AG10803 (cell line): Measurements from ENCODE around the gene SORL1.

Source experiments
- DNase-seq: peaks from one replicate; pipeline ENCODE4 v3.0.0; 2010; ENCODE audit warnings: low read depth
- H3K4me3 ChIP-seq: 2 replicates; pipeline ENCODE4 v1.5.1; 2011; ENCODE audit warnings: mild to moderate bottlenecking, low read length, control low read depth
- TF ChIP-seq, protein P1 (sequence below): conservative IDR thresholded peaks from 2 replicates; pipeline ENCODE4 v1.5.1; 2011; ENCODE audit warnings: mild to moderate bottlenecking, low read length, control low read depth, inconsistent platforms

The SORL1 gene

DNA sequence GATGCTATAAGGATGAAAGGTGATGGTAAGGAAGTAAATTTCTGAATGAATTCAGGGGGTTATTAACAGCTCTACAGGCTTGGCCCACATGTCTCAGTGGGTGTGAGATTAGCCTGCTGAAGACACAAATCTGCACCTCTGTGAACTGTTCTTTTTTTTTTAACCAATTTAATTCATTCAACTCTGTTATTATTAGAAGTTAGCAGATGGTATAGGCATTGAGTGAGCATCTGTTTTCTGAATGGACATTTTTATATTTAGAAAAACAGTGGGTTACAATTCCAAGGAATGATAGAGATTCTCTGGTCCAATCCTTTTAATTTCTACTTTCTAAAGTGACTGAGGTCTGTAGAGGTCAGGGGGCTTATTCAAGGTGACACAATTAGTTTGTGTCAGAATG is 122.7 kb downstream of the SORL1 start:
- DNase-seq = no peak
- TF ChIP-seq, protein P1, sequence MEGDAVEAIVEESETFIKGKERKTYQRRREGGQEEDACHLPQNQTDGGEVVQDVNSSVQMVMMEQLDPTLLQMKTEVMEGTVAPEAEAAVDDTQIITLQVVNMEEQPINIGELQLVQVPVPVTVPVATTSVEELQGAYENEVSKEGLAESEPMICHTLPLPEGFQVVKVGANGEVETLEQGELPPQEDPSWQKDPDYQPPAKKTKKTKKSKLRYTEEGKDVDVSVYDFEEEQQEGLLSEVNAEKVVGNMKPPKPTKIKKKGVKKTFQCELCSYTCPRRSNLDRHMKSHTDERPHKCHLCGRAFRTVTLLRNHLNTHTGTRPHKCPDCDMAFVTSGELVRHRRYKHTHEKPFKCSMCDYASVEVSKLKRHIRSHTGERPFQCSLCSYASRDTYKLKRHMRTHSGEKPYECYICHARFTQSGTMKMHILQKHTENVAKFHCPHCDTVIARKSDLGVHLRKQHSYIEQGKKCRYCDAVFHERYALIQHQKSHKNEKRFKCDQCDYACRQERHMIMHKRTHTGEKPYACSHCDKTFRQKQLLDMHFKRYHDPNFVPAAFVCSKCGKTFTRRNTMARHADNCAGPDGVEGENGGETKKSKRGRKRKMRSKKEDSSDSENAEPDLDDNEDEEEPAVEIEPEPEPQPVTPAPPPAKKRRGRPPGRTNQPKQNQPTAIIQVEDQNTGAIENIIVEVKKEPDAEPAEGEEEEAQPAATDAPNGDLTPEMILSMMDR = no peak
- no peak overlapping the region for H3K4me3 ChIP-seq

DNA sequence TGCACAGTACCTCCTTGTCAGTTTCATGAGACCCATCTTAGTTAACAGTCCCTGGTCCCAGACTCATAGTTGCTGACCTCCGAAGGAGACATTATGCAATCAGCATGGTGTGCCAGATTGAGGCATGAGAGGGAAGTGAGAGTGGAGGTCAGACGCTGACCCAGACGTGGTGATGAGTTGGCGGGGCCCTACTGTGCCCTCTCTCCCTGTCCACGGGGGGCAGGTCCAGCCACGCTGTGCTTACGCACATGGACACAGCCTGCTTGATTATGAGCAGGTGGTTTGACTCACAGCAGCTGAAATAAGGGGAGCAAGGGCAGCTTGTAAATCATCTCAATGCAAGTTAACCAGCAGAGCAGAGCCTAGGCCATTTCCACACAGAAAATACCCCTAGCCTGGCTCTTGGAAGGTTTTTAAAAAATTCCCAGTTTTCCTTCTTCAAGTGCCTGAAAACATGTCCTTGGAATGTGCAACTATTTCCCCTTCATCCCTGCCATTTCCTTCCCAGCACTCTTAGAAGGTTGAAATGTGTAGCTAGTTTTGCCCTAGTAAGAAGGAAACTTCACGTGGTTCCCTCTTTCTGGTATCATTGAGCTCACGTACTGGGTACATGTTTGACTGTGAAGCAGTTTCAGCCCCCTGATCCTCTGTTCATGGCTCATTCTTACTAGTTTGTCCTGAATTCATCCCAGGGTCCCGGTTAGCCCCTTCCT is 123.3 kb downstream of the SORL1 start:
- no peak overlapping the region for H3K4me3 ChIP-seq
- DNase-seq = no peak
- TF ChIP-seq, protein P1 = no peak

DNA sequence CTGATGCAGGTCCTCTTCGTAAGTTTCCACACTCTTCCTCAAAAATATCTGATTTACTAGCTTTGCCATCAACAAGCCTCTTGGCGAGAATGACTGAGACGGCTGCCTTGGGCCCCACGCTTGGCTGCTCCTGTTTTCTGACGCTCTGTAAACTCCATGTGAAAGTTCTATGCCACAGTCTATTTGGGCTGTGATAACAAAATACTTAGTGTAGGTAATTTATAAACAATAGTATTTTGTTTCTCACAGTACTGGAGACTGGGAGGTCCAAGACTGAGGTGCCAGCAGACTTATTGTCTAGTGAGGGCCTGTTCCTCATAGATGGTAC is 123.8 kb downstream of the SORL1 start:
- H3K4me3 ChIP-seq = no peak overlapping the region
- no peak for DNase-seq
- TF ChIP-seq, protein P1 = no peak

DNA sequence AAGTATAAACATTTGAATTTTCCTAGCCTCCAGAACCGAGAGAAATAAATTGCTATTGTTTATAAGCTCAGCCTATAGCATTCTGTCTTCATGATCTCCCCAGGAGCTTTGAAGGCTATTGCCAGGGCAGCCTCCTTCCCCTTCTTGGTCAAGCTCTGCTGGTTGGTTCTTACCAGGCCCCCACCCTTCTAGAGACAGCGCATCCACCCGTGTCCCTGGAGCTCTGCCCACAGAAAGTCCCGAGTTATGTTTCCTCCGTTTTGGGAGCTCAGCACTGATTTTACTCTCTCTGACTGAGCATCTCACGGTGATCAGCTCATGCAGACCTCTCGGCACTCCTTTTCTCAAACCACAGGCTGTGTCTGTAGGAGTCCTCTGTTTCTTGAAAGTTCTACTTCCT is 124.4 kb downstream of the SORL1 start:
- TF ChIP-seq, protein P1 = no peak
- H3K4me3 ChIP-seq = no peak overlapping the region
- no peak for DNase-seq

DNA sequence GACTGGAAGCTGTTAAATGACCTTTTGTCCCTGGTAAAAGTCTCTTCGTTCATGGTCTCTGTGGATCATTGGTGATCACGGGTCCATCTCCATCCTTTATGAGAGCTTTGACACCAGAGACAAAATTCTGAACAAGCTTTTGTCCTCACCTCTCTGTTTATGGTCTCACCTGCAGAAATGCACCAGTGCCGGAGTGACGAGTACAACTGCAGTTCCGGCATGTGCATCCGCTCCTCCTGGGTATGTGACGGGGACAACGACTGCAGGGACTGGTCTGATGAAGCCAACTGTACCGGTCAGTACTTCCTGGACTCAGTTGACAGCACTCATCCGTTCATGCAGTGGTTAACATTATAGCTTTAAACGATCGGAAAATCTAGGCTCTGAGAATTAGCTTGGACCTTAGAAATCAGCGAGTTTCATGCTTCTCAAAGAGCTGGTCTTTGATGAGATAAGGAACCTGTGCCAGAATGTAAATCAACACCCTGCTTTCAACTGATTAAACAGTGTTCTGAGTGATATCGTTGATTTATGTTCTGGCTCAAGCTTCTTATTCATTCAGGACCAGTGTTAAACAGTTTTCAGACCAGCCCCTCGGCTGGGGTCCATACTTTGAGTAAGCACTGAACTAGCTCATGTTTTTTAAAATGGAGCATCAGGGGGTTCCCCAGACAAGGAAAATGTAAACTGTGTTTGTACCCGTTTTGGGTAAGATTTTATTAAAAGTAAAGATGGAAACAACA is 125.2 kb downstream of the SORL1 start:
- no peak overlapping the region for H3K4me3 ChIP-seq
- TF ChIP-seq, protein P1 = no peak
- no peak for DNase-seq

DNA sequence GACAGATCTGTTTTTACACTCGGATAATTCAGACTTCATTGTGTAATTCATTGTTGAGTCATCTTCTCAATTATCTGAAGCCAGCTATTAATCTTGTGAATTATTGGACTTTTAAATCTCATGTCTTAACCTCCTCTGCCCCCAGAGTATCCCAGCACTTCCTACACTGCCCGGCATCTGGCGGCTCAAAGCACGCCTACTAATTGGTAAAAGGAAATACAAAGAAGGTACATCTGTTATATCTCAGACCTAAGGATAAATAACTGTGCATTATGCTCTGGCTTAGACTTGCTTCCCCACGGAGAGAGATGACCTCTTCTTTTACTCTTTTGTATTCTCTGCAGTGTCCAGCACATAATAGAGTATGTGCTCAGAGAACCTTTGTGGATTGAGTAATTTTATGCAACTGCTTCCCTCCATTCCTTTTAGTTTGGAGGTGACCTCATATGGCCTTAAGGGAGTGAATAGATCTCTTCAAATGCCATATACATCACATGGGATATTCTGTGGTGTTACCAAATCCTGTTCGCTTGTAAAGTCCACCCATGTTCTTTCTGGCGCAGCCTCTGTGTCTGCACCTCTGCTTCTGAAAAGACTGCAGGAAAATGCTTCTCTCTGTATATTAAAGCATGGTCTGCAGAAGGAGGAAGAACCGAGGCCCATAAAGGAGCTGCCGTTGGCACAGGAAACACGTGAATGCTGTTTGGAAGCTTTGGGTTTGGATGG is 126.3 kb downstream of the SORL1 start:
- no peak for DNase-seq
- no peak overlapping the region for H3K4me3 ChIP-seq
- TF ChIP-seq, protein P1 = no peak
